ENCODE data around the gene IDH3B. TPM values are rescaled to one million over a fixed set of nuclear protein-coding genes. Genes with fewer than 3 reads are reported as not detected.

Gene IDH3B
- total and polyA plus RNA-seq, 2 donors (not counting 1 experiment from before 2014, with no cell fraction given): 131 to 225 TPM

GRCh38 chr20:2626853-2627541, 37.0 kb downstream of the IDH3B start:
- no peaks in the 10 kb centered on the region for H3K4me1 Mint-ChIP-seq
- no peak overlapping the region for H3K9ac ChIP-seq (ENCODE audit: low read length)
- ATAC-seq (ENCODE audit: low read depth) (no peak), DNase-seq (no peak)
- H3K27ac Mint-ChIP-seq: no peak overlapping the region
- H2AFZ ChIP-seq (ENCODE audit: insufficient read depth, low read depth, low read length, poor library complexity, severe bottlenecking): no peak overlapping the region
- H3K4me3 ChIP-seq (ENCODE audit: control extremely low read depth in 1 of 5, extremely low read depth in 1 of 5, insufficient read depth in 1 of 5, low read depth in 2 of 5, low read length in 4 of 5): no peak overlapping the region
- no peaks in the 10 kb centered on the region for H3K4me1 ChIP-seq (ENCODE audit: control insufficient read depth in 2 of 2, insufficient read depth in 2 of 2, low read length in 2 of 2)
- H3K9me3 Mint-ChIP-seq (ENCODE audit: insufficient read depth): peaks cover 17% of the 10 kb centered on the region
- no peak overlapping the region for H3K4me2 ChIP-seq (replicated peaks; ENCODE audit: low read depth, low read length, poor library complexity, severe bottlenecking)
- POLR2A ChIA-PET: no interaction called here
- peaks cover 0 to 15% (median 7%) of the 10 kb centered on the region in 3 donors for H3K9me3 ChIP-seq (ENCODE audit: control extremely low read depth in 1 of 3, control insufficient read depth in 2 of 3, insufficient read depth in 1 of 3, low read length in 2 of 3)
- TF ChIP-seq EZH2 (IDR thresholded peaks at IDR 0.05; ENCODE audit: borderline replicate concordance, insufficient read depth, low read depth, low read length, poor library complexity, severe bottlenecking) (no peak), CTCF (IDR thresholded peaks at IDR 0.05) (no peak)
- 86% methylated on average over 8 of the region's 9 CpGs for WGBS (ENCODE audit: insufficient coverage)
- H3K36me3 ChIP-seq (replicated peaks in 1 of 2; ENCODE audit: control extremely low read depth in 1 of 2, control insufficient read depth in 1 of 2, extremely low read depth in 1 of 2, insufficient read depth in 2 of 2, low read length in 1 of 2): no peaks in the 10 kb centered on the region
- peaks cover 0 to 10% (median 0%) of the 10 kb centered on the region in 4 experiments for H3K27me3 ChIP-seq (replicated peaks in 1 of 4; ENCODE audit: control extremely low read depth in 1 of 4, control insufficient read depth in 3 of 4, insufficient read depth in 4 of 4, low read length in 3 of 4)
- H3K79me2 ChIP-seq (ENCODE audit: control insufficient read depth, insufficient read depth, low read length): no peaks in the 10 kb centered on the region
- CTCF ChIA-PET: no interaction called here
- no peaks in the 10 kb centered on the region for H4K20me1 ChIP-seq (ENCODE audit: control insufficient read depth, insufficient read depth, low read length, poor library complexity, severe bottlenecking)
- intact Hi-C loops (cut with micrococcal nuclease): no loop called here
- no peak overlapping the region for H3K4me3 Mint-ChIP-seq
- peaks cover 26% of the 10 kb centered on the region for H3K27me3 Mint-ChIP-seq
- no peak overlapping the region for H3K27ac ChIP-seq (ENCODE audit: low read length in 2 of 2)

GRCh38 chr20:2625062-2625461, 39.0 kb downstream of the IDH3B start:
- ATAC-seq (ENCODE audit: low read depth) (no peak), DNase-seq (no peak)
- H3K27me3 Mint-ChIP-seq: peaks cover 24% of the 10 kb centered on the region
- Histone ChIP-seq H3K27me3 (replicated peaks in 1 of 4; ENCODE audit: control extremely low read depth in 1 of 4, control insufficient read depth in 3 of 4, insufficient read depth in 4 of 4, low read length in 3 of 4) (peaks cover 0 to 12% (median 0%) of the 10 kb centered on the region in 4 experiments), H3K36me3 (replicated peaks in 1 of 2; ENCODE audit: control extremely low read depth in 1 of 2, control insufficient read depth in 1 of 2, extremely low read depth in 1 of 2, insufficient read depth in 2 of 2, low read length in 1 of 2) (no peaks in the 10 kb centered on the region), H3K4me2 (replicated peaks; ENCODE audit: low read depth, low read length, poor library complexity, severe bottlenecking) (no peak overlapping the region), H3K9me3 (ENCODE audit: control extremely low read depth in 1 of 3, control insufficient read depth in 2 of 3, insufficient read depth in 1 of 3, low read length in 2 of 3) (peaks cover 1 to 8% (median 4%) of the 10 kb centered on the region in 3 donors), H2AFZ (ENCODE audit: insufficient read depth, low read depth, low read length, poor library complexity, severe bottlenecking) (no peak overlapping the region), H3K79me2 (ENCODE audit: control insufficient read depth, insufficient read depth, low read length) (no peaks in the 10 kb centered on the region), H4K20me1 (ENCODE audit: control insufficient read depth, insufficient read depth, low read length, poor library complexity, severe bottlenecking) (no peaks in the 10 kb centered on the region), H3K27ac (ENCODE audit: low read length in 2 of 2) (no peak overlapping the region), H3K4me3 (ENCODE audit: control extremely low read depth in 1 of 5, extremely low read depth in 1 of 5, insufficient read depth in 1 of 5, low read depth in 2 of 5, low read length in 4 of 5) (no peak overlapping the region), H3K9ac (ENCODE audit: low read length) (no peak overlapping the region), H3K4me1 (ENCODE audit: control insufficient read depth in 2 of 2, insufficient read depth in 2 of 2, low read length in 2 of 2) (no peaks in the 10 kb centered on the region)
- H3K4me3 Mint-ChIP-seq: no peak overlapping the region
- peaks cover 9% of the 10 kb centered on the region for H3K9me3 Mint-ChIP-seq (ENCODE audit: insufficient read depth)
- intact Hi-C loops (cut with micrococcal nuclease): no loop called here
- no peak for TF ChIP-seq CTCF (IDR thresholded peaks at IDR 0.05)
- TF ChIP-seq EZH2 (IDR thresholded peaks at IDR 0.05; ENCODE audit: borderline replicate concordance, insufficient read depth, low read depth, low read length, poor library complexity, severe bottlenecking): no peak
- no peak overlapping the region for H3K27ac Mint-ChIP-seq
- ChIA-PET CTCF (no interaction called here), POLR2A (no interaction called here)
- WGBS (ENCODE audit: insufficient coverage): no CpG with 5 or more reads among the region's 2 CpGs
- no peaks in the 10 kb centered on the region for H3K4me1 Mint-ChIP-seq
